ENCODE measurements around the gene ATXN7L2. TPM values are rescaled to one million over a fixed set of nuclear protein-coding genes. Genes with fewer than 3 reads are reported as not detected.
A peak's percentile ranks its signal among the peaks of the same experiment; 100 is the strongest.

ATXN7L2 gene
- total and polyA plus RNA-seq, 10 of the 15 experiments (the other 5 are each of a cell fraction or from before 2014, with no cell fraction given): 0.27 to 7.4 (median 4.9) TPM

- TF ChIP-seq, protein P1, sequence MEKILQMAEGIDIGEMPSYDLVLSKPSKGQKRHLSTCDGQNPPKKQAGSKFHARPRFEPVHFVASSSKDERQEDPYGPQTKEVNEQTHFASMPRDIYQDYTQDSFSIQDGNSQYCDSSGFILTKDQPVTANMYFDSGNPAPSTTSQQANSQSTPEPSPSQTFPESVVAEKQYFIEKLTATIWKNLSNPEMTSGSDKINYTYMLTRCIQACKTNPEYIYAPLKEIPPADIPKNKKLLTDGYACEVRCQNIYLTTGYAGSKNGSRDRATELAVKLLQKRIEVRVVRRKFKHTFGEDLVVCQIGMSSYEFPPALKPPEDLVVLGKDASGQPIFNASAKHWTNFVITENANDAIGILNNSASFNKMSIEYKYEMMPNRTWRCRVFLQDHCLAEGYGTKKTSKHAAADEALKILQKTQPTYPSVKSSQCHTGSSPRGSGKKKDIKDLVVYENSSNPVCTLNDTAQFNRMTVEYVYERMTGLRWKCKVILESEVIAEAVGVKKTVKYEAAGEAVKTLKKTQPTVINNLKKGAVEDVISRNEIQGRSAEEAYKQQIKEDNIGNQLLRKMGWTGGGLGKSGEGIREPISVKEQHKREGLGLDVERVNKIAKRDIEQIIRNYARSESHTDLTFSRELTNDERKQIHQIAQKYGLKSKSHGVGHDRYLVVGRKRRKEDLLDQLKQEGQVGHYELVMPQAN (conservative IDR thresholded peaks at IDR 0.05): peak; percentile 49; the same call in 1 of the 2 replicates
- TF ChIP-seq PAX5 (IDR thresholded peaks at IDR 0.05; ENCODE audit: borderline replicate concordance, low read depth, low read length) (no peak), JUNB (IDR thresholded peaks at IDR 0.05) (no peak), BCLAF1 (IDR thresholded peaks at IDR 0.05) (no peak), TCF12 (IDR thresholded peaks at IDR 0.05; ENCODE audit: low read depth, low read length) (no peak), ZNF622 (IDR thresholded peaks at IDR 0.05) (no peak)
These were observed 48.8 kb downstream of the ATXN7L2 start (continued) for GRCh38 chr1:109532365-109533136.

All from GM12878 (cell line).